ENCODE results near the gene NEURL4.

GRCh38 chr17:7325031-7325528, 4.1 kb downstream of the NEURL4 start:
- TF ChIP-seq CTCF (IDR thresholded peaks at IDR 0.05) (no peak), POLR2A (IDR thresholded peaks at IDR 0.05) (no peak)
